ENCODE results near the gene KLHL24. TPM values are rescaled to one million over a fixed set of nuclear protein-coding genes. Genes with fewer than 3 reads are reported as not detected.
A peak's percentile ranks its signal among the peaks of the same experiment; 100 is the strongest.
"Not testable (repeated sequence)": the region's sequence is repeated elsewhere in the genome, so short reads cannot be mapped to it uniquely, and the experiment has no call there.

KLHL24 gene
- total and polyA plus RNA-seq, 7 donors, result 8.8 to 201 (median 144) TPM

DNA sequence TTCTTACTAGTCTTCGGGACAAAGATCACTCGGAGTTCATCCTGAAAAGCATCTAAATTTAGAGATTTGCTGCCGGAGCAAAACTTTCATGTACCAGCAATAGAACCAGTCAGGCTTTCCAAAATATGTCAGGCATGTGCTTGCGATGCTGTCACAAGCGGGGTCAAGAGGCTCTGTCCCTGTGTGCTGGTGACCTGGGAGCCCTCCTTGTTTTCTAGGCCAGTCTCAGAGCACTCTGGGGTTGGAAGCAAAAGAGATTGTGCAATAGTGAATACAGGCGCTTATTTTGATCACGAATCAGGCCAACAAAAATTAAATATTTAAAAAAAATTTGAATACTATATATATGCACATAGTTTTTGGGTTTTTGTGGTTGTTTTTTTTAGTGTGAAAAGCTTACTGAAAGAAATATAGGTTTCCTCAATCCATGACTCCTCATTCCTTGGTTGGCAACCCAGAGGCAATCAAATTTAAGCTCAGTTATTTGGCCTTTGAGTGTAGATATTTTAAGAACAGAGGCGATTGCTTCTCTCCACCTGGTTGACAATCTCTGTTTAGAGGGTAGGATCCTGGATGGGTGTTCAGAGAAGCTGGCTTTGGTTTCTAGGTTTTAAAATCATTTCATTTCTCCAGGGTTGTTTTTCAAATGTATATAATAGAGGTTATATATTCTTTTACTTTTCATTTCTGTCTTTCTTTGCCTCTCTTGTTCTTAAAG, 8.4 kb upstream of the KLHL24 start:
- Histone ChIP-seq H3K36me3 (no peaks in the 10 kb centered on the region), H3K9me3 (no peaks in the 10 kb centered on the region), H3K27ac (peak overlapping the region in 3 of 4 donors; percentile 18 to 44 (median 19)), H3K27me3 (no peaks in the 10 kb centered on the region), H3K4me1 (no peaks in the 10 kb centered on the region), H3K4me3 (no peak overlapping the region)
- intact Hi-C loops (cut with DNase I), result no loop called here
- DNase-seq, result peak; percentile 71
- TF ChIP-seq POLR2AphosphoS5 (IDR thresholded peaks at IDR 0.05) (peak; percentile 12 to 30 (median 22)), EP300 (IDR thresholded peaks at IDR 0.05) (no peak)
- 85 to 87% methylated on average over 8 of the region's 8 CpGs for WGBS, 2 donors

GRCh38 chr3:183629546-183630301, 5.7 kb upstream of the KLHL24 start:
- 97 to 98% methylated on average over 3 of the region's 3 CpGs for WGBS, 2 donors
- no peaks in the 10 kb centered on the region for H3K36me3 ChIP-seq
- no peak for TF ChIP-seq POLR2A (IDR thresholded peaks at IDR 0.05)
- TF ChIP-seq POLR2AphosphoS5 (IDR thresholded peaks at IDR 0.05), result no peak
- intact Hi-C loops (cut with DNase I), result loop anchor here (10.0 kb wide), 1 partner anchor 705 kb away; the partner anchor contains the start of gene FAM131A
- DNase-seq, result no peak
- no peaks in the 10 kb centered on the region for H3K27me3 ChIP-seq
- H3K27ac ChIP-seq, result no peak overlapping the region
- peaks cover 0 to under 1% (median under 1%) of the 10 kb centered on the region in 4 donors for H3K4me1 ChIP-seq
- H3K4me3 ChIP-seq, result no peak overlapping the region
- H3K9me3 ChIP-seq, result no peaks in the 10 kb centered on the region

- intact Hi-C loops (cut with DNase I), result loop anchor here (10.0 kb wide), 1 partner anchor 703 kb away; the partner anchor contains the start of gene FAM131A
- Histone ChIP-seq H3K4me1 (peaks cover 0 to 5% (median 2%) of the 10 kb centered on the region in 4 donors), H3K27ac (no peak overlapping the region), H3K27me3 (no peaks in the 10 kb centered on the region), H3K36me3 (no peaks in the 10 kb centered on the region), H3K4me3 (no peak overlapping the region), H3K9me3 (no peaks in the 10 kb centered on the region)
- TF ChIP-seq CTCF (IDR thresholded peaks at IDR 0.05) (no peak), EP300 (IDR thresholded peaks at IDR 0.05) (no peak), POLR2A (IDR thresholded peaks at IDR 0.05) (no peak), POLR2AphosphoS5 (IDR thresholded peaks at IDR 0.05) (no peak)
- DNase-seq, result no peak
These were observed 3.7 kb upstream of the KLHL24 start for GRCh38 chr3:183631715-183632114.

GRCh38 chr3:183632725-183633124, 2.7 kb upstream of the KLHL24 start:
- intact Hi-C loops (cut with DNase I), result loop anchor here (10.0 kb wide), 1 partner anchor 702 kb away; the partner anchor contains the start of gene FAM131A
- H3K4me1 ChIP-seq, result peaks cover 0 to 14% (median 11%) of the 10 kb centered on the region in 4 donors
- H3K9me3 ChIP-seq, DNase-seq, H3K27me3 ChIP-seq, H3K27ac ChIP-seq, H3K4me3 ChIP-seq, H3K36me3 ChIP-seq: not testable (repeated sequence)
- WGBS, 2 donors, result 44 to 76% methylated on average over 8 of the region's 8 CpGs

DNA sequence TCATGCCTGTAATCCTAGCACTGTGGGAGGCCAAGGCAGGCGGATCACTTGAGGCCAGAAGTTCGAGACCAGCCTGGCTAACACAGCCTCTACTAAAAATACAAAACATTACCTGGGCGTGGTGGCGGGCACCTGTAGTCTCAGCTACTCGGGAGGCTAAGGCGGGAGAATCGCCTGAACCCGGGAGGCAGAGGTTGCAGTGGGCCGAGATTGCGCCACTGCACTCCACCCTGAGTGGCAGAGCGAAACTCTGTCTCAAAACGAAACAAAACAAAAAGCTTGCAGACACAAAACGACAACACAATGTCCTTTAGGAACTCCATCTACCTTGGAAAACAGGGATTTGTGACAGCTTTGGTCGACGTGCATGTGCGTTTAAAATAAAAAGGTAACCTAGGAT, 716 bp upstream of the KLHL24 start:
- Histone ChIP-seq H3K4me3 (peak overlapping the region in 3 of 4 donors; percentile 84 to 95 (median 91)), H3K4me1 (peaks cover 0 to 29% (median 27%) of the 10 kb centered on the region in 4 donors), H3K27ac (peak overlapping the region; percentile 95 to 98 (median 96)), H3K27me3 (no peaks in the 10 kb centered on the region), H3K36me3 (no peaks in the 10 kb centered on the region), H3K9me3 (no peaks in the 10 kb centered on the region)
- WGBS, 2 donors, result 75 to 79% methylated on average over 16 of the region's 16 CpGs
- TF ChIP-seq CTCF (IDR thresholded peaks at IDR 0.05) (no peak), POLR2AphosphoS5 (IDR thresholded peaks at IDR 0.05) (no peak), EP300 (IDR thresholded peaks at IDR 0.05) (no peak), POLR2A (IDR thresholded peaks at IDR 0.05) (no peak)
- no peak for DNase-seq
- intact Hi-C loops (cut with DNase I), result loop anchor here (5.0 to 10.0 kb wide), 2 partner anchors 52 to 700 kb away; partner anchors contain the start of gene FAM131A

DNA sequence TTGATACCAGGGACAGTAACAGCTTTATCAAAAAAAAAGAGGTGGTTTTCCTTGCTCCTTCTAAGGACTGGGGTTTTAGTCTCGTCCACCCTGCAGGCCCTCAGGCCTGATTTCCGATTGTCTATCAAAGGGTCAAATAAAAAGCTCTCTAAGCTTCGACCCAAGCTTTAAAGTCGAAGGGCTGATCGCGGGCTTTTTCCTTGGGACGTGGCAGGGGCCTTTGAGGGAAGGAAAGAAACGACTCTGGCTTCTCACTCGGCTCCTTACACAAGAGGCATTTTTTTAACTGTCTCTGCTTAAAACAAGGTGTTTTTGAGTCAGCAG, 354 bp upstream of the KLHL24 start:
- WGBS, 2 donors, result 2 to 4% methylated on average over 9 of the region's 9 CpGs
- no peaks in the 10 kb centered on the region for H3K9me3 ChIP-seq

More for the DNA sequence above, 354 bp upstream of the KLHL24 start:
- no peak for DNase-seq
- H3K4me3 ChIP-seq, result peak overlapping the region; percentile 84 to 95 (median 92)
- peak overlapping the region; percentile 95 to 98 (median 96) for H3K27ac ChIP-seq
- no peak for TF ChIP-seq POLR2A (IDR thresholded peaks at IDR 0.05)
- TF ChIP-seq CTCF (IDR thresholded peaks at IDR 0.05), result no peak
- TF ChIP-seq POLR2AphosphoS5 (IDR thresholded peaks at IDR 0.05), result no peak
- TF ChIP-seq EP300 (IDR thresholded peaks at IDR 0.05), result no peak
- no peaks in the 10 kb centered on the region for H3K36me3 ChIP-seq
- intact Hi-C loops (cut with DNase I), result loop anchor here (5.0 to 10.0 kb wide), 2 partner anchors 53 to 700 kb away; partner anchors contain the start of gene FAM131A
- peaks cover 0 to 32% (median 28%) of the 10 kb centered on the region in 4 donors for H3K4me1 ChIP-seq
- no peaks in the 10 kb centered on the region for H3K27me3 ChIP-seq

All from sigmoid colon (tissue), 7 donors.